Stomach (tissue), 4 donors: ENCODE measurements around the gene SPDYE6.

Experiments
- CTCF ChIP-seq, 7 experiments: fragments of 450-650 bp in 4 of 7; fragments of 200-600 bp in 3 of 7; sonication (generic) in 3 of 7; IDR thresholded peaks; one replicate each; pipeline ENCODE4 v1.5.1; 2016 to 2019; ENCODE audit warnings: antibody characterized with exemption in 7 of 7, control low read depth in 2 of 7, mild to moderate bottlenecking in 1 of 7
- EP300 ChIP-seq: sonication (generic); formaldehyde crosslinking; IDR thresholded peaks from one replicate; pipeline ENCODE4 v1.6.1; 2017; ENCODE audit warnings: antibody characterized with exemption
- POLR2A ChIP-seq, 4 donors: fragments of 450-650 bp; IDR thresholded peaks; one replicate each; pipeline ENCODE4 v1.6.1; 2016; ENCODE audit warnings: antibody characterized with exemption in 4 of 4, control low read depth in 2 of 4, mild to moderate bottlenecking in 1 of 4, moderate library complexity in 1 of 4
- POLR2AphosphoS5 ChIP-seq, 3 donors: sonication (generic); formaldehyde crosslinking; IDR thresholded peaks; one replicate each; pipeline ENCODE4 v1.6.1; 2016; ENCODE audit warnings: antibody characterized with exemption in 3 of 3

GRCh38 chr7:102320601-102321350 lies 35.5 kb downstream of the SPDYE6 start:
- TF ChIP-seq CTCF (IDR thresholded peaks at IDR 0.05) (no peak), EP300 (no peak), POLR2A (IDR thresholded peaks at IDR 0.05) (no peak), POLR2AphosphoS5 (IDR thresholded peaks at IDR 0.05) (no peak)
